H9 (cell line): ENCODE data around the gene TCEAL8. TPM values are rescaled to one million over a fixed set of nuclear protein-coding genes. Genes with fewer than 3 reads are reported as not detected.

ENCODE experiments used
- DNase-seq: peaks from one replicate; pipeline ENCODE4 v3.0.0-alpha.2; 2017
- H2AFZ ChIP-seq: one replicate; pipeline ENCODE4 v1.6.1; 2013; ENCODE audit warnings: mild to moderate bottlenecking, low read length, control low read depth, moderate library complexity
- H2AK5ac ChIP-seq: 2 replicates; pipeline ENCODE4 v1.6.1; 2013; ENCODE audit warnings: low read length, control low read depth, mixed read lengths; ENCODE audit not compliant: insufficient read length
- H2BK120ac ChIP-seq: one replicate; pipeline ENCODE4 v1.6.1; 2013; ENCODE audit warnings: low read depth, mild to moderate bottlenecking, low read length, control low read depth, inconsistent platforms; ENCODE audit not compliant: poor library complexity, severe bottlenecking
- H2BK12ac ChIP-seq: 2 replicates; pipeline ENCODE4 v1.6.1; 2013; ENCODE audit warnings: low read length, control low read depth, mixed read lengths, low read depth; ENCODE audit not compliant: insufficient read length
- H2BK15ac ChIP-seq: 2 replicates; pipeline ENCODE4 v1.6.1; 2013; ENCODE audit warnings: low read depth, low read length, control low read depth
- H2BK20ac ChIP-seq: one replicate; pipeline ENCODE4 v1.6.1; 2013; ENCODE audit warnings: low read depth, mild to moderate bottlenecking, low read length, control low read depth, inconsistent platforms; ENCODE audit not compliant: poor library complexity, severe bottlenecking
- H2BK5ac ChIP-seq: 2 replicates; pipeline ENCODE4 v1.6.1; 2013; ENCODE audit warnings: low read length, control low read depth, mixed read lengths; ENCODE audit not compliant: insufficient read length
- H3K14ac ChIP-seq: 2 replicates; pipeline ENCODE4 v1.6.1; 2013; ENCODE audit warnings: low read length, control low read depth; ENCODE audit not compliant: insufficient read depth
- H3K18ac ChIP-seq: 2 replicates; pipeline ENCODE4 v1.6.1; 2013; ENCODE audit warnings: low read depth, mild to moderate bottlenecking, mixed read lengths, low read length, control low read depth; ENCODE audit not compliant: insufficient read length
- H3K23ac ChIP-seq: 2 replicates; pipeline ENCODE4 v1.6.1; 2013; ENCODE audit warnings: low read length, control low read depth, mixed read lengths, low read depth; ENCODE audit not compliant: insufficient read length
- H3K23me2 ChIP-seq: 2 replicates; pipeline ENCODE4 v1.6.1; 2013; ENCODE audit warnings: low read depth, mild to moderate bottlenecking, mixed read lengths, low read length, control low read depth; ENCODE audit not compliant: insufficient read length, poor library complexity, severe bottlenecking
- H3K27ac ChIP-seq: 2 replicates; pipeline ENCODE4 v1.5.1; 2013; ENCODE audit warnings: low read length, control low read depth, mixed read lengths, low read depth; ENCODE audit not compliant: insufficient read length
- H3K27me3 ChIP-seq: 2 replicates; pipeline ENCODE4 v1.6.1; 2013; ENCODE audit warnings: low read length, control low read depth, inconsistent platforms; ENCODE audit not compliant: insufficient read depth
- H3K4ac ChIP-seq: 2 replicates; pipeline ENCODE4 v1.6.1; 2013; ENCODE audit warnings: low read depth, mild to moderate bottlenecking, control low read depth, inconsistent platforms, low read length, moderate library complexity
- H3K4me1 ChIP-seq: 2 replicates; pipeline ENCODE4 v1.6.1; 2013; ENCODE audit warnings: low read length, control low read depth, inconsistent platforms; ENCODE audit not compliant: insufficient read depth
- H3K4me2 ChIP-seq: 2 replicates; pipeline ENCODE4 v1.6.1; 2013; ENCODE audit warnings: low read length, control low read depth, mixed read lengths; ENCODE audit not compliant: insufficient read length, insufficient read depth
- H3K56ac ChIP-seq: 2 replicates; pipeline ENCODE4 v1.6.1; 2013; ENCODE audit warnings: low read depth, mild to moderate bottlenecking, mixed read lengths, low read length, control low read depth; ENCODE audit not compliant: insufficient read length
- H3K79me1 ChIP-seq: 2 replicates; pipeline ENCODE4 v1.6.1; 2013; ENCODE audit warnings: low read depth, mild to moderate bottlenecking, moderate library complexity, low read length, control low read depth, inconsistent platforms; ENCODE audit not compliant: insufficient read depth, poor library complexity, severe bottlenecking
- H3K79me2 ChIP-seq: 2 replicates; pipeline ENCODE4 v1.6.1; 2013; ENCODE audit warnings: low read length, control low read depth, inconsistent platforms; ENCODE audit not compliant: insufficient read depth
- H3K9ac ChIP-seq: 2 replicates; pipeline ENCODE4 v1.6.1; 2013; ENCODE audit warnings: low read length, control low read depth, mixed read lengths; ENCODE audit not compliant: insufficient read length; ENCODE audit errors: extremely low read depth
- H3K9me3 ChIP-seq: one replicate; pipeline ENCODE4 v1.6.1; 2013; ENCODE audit warnings: low read depth, low read length, inconsistent platforms; ENCODE audit not compliant: control insufficient read depth
- H3T11ph ChIP-seq: one replicate; pipeline ENCODE4 v1.6.1; 2013; ENCODE audit warnings: mild to moderate bottlenecking, low read length, control low read depth, inconsistent platforms
- H4K20me1 ChIP-seq: one replicate; pipeline ENCODE4 v1.6.1; 2013; ENCODE audit not compliant: control insufficient read depth, insufficient read length, insufficient read depth
- H4K5ac ChIP-seq: 2 replicates; pipeline ENCODE4 v1.6.1; 2013; ENCODE audit warnings: low read depth, mild to moderate bottlenecking, mixed read lengths, low read length, control low read depth; ENCODE audit not compliant: insufficient read length
- H4K8ac ChIP-seq: replicated peaks from 2 replicates; pipeline ENCODE4 v1.6.1; 2013; ENCODE audit warnings: low read length, control low read depth, mixed read lengths, low read depth; ENCODE audit not compliant: insufficient read length
- H4K91ac ChIP-seq: 2 replicates; pipeline ENCODE4 v1.6.1; 2013; ENCODE audit warnings: low read depth, mild to moderate bottlenecking, moderate library complexity, mixed read lengths, low read length, control low read depth; ENCODE audit not compliant: insufficient read length
- H3K27ac Mint-ChIP-seq, 3 experiments: 2 replicates in 2 of 3; 3 replicates in 1 of 3; pipeline ENCODE4 v1.8.0; 2020 to 2021; ENCODE audit warnings: mixed read lengths in 3 of 3, mild to moderate bottlenecking in 1 of 3, moderate library complexity in 1 of 3
- H3K27me3 Mint-ChIP-seq: 2 replicates; pipeline ENCODE4 v1.8.0; 2021; ENCODE audit warnings: low read depth, mild to moderate bottlenecking, moderate library complexity, mixed read lengths
- H3K36me3 Mint-ChIP-seq, 3 experiments: 2 replicates in 2 of 3; 3 replicates in 1 of 3; pipeline ENCODE4 v1.8.0; 2020 to 2021; ENCODE audit warnings: low read depth in 3 of 3, mixed read lengths in 3 of 3; ENCODE audit not compliant: insufficient read depth in 1 of 3
- H3K4me1 Mint-ChIP-seq, 2 experiments: 2 replicates each; pipeline ENCODE4 v1.8.0; 2020; ENCODE audit warnings: mixed read lengths in 2 of 2
- H3K4me3 Mint-ChIP-seq, 2 experiments: 2 replicates in 1 of 2; 3 replicates in 1 of 2; pipeline ENCODE4 v1.8.0; 2020 to 2021; ENCODE audit warnings: mild to moderate bottlenecking in 2 of 2, mixed read lengths in 2 of 2, moderate library complexity in 1 of 2
- H3K9me3 Mint-ChIP-seq, 2 experiments: 2 replicates in 1 of 2; 3 replicates in 1 of 2; pipeline ENCODE4 v1.8.0; 2020; ENCODE audit warnings: mild to moderate bottlenecking in 2 of 2, mixed read lengths in 2 of 2, moderate library complexity in 1 of 2
- WGBS: extraction: QIAGEN DNeasy Blood & Tissue Kit; methylation state at CpG from one replicate; pipeline ENCODE4 v1.1.7; 2013; ENCODE audit warnings: missing lambda C conversion rate, low lambda C conversion rate, mixed read lengths; ENCODE audit not compliant: insufficient read length; ENCODE audit errors: extremely low coverage; 5-methylcytosine and 5-hydroxymethylcytosine counted together
- total RNA-seq: library from RNA; stranded (reverse); gene quantifications from 2 replicates; pipeline ENCODE4 v1.2.1, GENCODE V29; 2021
- TF ChIP-seq, protein P1 (sequence below): fragments of 200-600 bp; sonication (generic); conservative IDR thresholded peaks from 3 replicates; pipeline ENCODE4 v1.8.0; 2021; ENCODE audit warnings: antibody characterized with exemption, mild to moderate bottlenecking

Gene TCEAL8
- total RNA-seq, 1 experiment from 2014 or later: 78.1 TPM

DNA sequence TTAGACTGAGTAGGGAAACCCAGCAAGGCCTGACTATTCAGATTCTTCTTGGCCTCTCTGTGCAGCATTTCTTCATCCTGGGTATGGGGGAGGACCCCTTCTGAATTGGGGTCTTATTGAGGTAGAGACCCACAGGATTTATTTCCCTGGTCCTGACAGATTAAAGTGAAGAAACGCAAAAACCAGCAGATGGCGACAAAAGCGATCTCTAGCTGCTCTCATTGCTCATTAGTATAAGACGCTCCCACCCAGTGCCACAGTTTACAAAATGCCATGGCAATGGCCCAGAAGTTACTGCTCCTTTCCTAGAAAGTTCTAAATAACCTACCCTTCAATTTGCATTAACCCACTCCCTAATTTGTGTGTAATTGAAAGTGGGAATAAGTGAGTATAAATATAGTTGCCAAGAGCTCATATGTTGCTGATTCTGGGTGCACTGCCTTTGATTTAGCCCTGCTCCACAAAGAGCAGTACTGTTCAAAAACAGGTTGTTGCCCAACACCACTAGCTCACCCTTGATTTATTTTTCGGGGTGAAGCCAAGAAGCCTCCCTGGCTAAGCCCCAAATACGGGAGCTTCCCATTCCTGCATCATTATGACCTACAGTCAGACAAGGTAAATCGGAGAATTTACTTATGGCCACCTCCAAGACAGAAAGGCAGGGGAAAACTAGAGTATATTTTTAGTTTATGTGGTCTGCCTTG is 43.8 kb downstream of the TCEAL8 start:
- peaks cover 2% of the 10 kb centered on the region; the same call in 1 of the 2 replicates for H3K27me3 Mint-ChIP-seq
- no peak overlapping the region for H3K4me3 Mint-ChIP-seq
- H3K27ac Mint-ChIP-seq: no peak overlapping the region
- Histone ChIP-seq H2AK5ac (no peak overlapping the region), H4K8ac (no peak overlapping the region), H3K4ac (no peak overlapping the region), H3K23ac (no peak overlapping the region), H3K4me1 (no peaks in the 10 kb centered on the region; the same call in 1 of the 2 replicates), H2BK5ac (no peak overlapping the region), H2AFZ (no peak overlapping the region), H3K27ac (no peak overlapping the region), H3K14ac (no peak overlapping the region), H2BK120ac (no peak overlapping the region), H3K79me2 (no peaks in the 10 kb centered on the region), H4K20me1 (no peaks in the 10 kb centered on the region), H3K9ac (no peak overlapping the region), H3K4me2 (no peak overlapping the region), H3K9me3 (no peaks in the 10 kb centered on the region), H2BK15ac (no peak overlapping the region), H4K5ac (no peak overlapping the region), H3K27me3 (no peaks in the 10 kb centered on the region), H3T11ph (no peak overlapping the region), H3K79me1 (no peaks in the 10 kb centered on the region), H3K23me2 (peaks cover 3% of the 10 kb centered on the region), H3K56ac (no peak overlapping the region), H2BK12ac (no peak overlapping the region), H2BK20ac (no peak overlapping the region), H4K91ac (no peak overlapping the region), H3K18ac (no peak overlapping the region)
- TF ChIP-seq, protein P1, sequence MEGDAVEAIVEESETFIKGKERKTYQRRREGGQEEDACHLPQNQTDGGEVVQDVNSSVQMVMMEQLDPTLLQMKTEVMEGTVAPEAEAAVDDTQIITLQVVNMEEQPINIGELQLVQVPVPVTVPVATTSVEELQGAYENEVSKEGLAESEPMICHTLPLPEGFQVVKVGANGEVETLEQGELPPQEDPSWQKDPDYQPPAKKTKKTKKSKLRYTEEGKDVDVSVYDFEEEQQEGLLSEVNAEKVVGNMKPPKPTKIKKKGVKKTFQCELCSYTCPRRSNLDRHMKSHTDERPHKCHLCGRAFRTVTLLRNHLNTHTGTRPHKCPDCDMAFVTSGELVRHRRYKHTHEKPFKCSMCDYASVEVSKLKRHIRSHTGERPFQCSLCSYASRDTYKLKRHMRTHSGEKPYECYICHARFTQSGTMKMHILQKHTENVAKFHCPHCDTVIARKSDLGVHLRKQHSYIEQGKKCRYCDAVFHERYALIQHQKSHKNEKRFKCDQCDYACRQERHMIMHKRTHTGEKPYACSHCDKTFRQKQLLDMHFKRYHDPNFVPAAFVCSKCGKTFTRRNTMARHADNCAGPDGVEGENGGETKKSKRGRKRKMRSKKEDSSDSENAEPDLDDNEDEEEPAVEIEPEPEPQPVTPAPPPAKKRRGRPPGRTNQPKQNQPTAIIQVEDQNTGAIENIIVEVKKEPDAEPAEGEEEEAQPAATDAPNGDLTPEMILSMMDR: peak; percentile 64
- peaks cover 5 to 75% of the 10 kb centered on the region in 2 experiments for H3K9me3 Mint-ChIP-seq
- peaks cover 2 to 6% of the 10 kb centered on the region in 2 experiments for H3K4me1 Mint-ChIP-seq
- peak; percentile 65 for DNase-seq
- WGBS: no CpG with 5 or more reads among the region's 7 CpGs
- H3K36me3 Mint-ChIP-seq: peaks cover 3 to 4% (median 4%) of the 10 kb centered on the region in 3 experiments; a peak in 6 of 7 replicates
